BLaER1 (cell line): ENCODE measurements around the gene MALRD1.

Experiments used
- H3K27ac ChIP-seq: shearing (Covaris generic); formaldehyde crosslinking; 2 replicates; pipeline ENCODE4 v1.8.1; 2022
- H3K27me3 ChIP-seq: shearing (Covaris generic); formaldehyde crosslinking; 2 replicates; pipeline ENCODE4 v1.8.1; 2022
- H3K36me3 ChIP-seq: shearing (Covaris generic); formaldehyde crosslinking; 2 replicates; pipeline ENCODE4 v1.8.1; 2022
- H3K4me1 ChIP-seq: shearing (Covaris generic); formaldehyde crosslinking; 2 replicates; pipeline ENCODE4 v1.8.1; 2022
- H3K4me2 ChIP-seq: shearing (Covaris generic); formaldehyde crosslinking; 2 replicates; pipeline ENCODE4 v1.8.1; 2022
- H3K4me3 ChIP-seq: shearing (Covaris generic); formaldehyde crosslinking; 2 replicates; pipeline ENCODE4 v1.8.1; 2022
- H3K9ac ChIP-seq: shearing (Covaris generic); formaldehyde crosslinking; 2 replicates; pipeline ENCODE4 v1.8.1; 2022
- H3K9me3 ChIP-seq: shearing (Covaris generic); formaldehyde crosslinking; 2 replicates; pipeline ENCODE4 v1.8.1; 2022
- H4K20me1 ChIP-seq: shearing (Covaris generic); formaldehyde crosslinking; 2 replicates; pipeline ENCODE4 v1.8.1; 2022
- Cebpa-rat ChIP-seq: shearing (Covaris generic); IDR thresholded peaks from 2 replicates; pipeline ENCODE4 v1.8.1; 2022

Gene MALRD1

DNA sequence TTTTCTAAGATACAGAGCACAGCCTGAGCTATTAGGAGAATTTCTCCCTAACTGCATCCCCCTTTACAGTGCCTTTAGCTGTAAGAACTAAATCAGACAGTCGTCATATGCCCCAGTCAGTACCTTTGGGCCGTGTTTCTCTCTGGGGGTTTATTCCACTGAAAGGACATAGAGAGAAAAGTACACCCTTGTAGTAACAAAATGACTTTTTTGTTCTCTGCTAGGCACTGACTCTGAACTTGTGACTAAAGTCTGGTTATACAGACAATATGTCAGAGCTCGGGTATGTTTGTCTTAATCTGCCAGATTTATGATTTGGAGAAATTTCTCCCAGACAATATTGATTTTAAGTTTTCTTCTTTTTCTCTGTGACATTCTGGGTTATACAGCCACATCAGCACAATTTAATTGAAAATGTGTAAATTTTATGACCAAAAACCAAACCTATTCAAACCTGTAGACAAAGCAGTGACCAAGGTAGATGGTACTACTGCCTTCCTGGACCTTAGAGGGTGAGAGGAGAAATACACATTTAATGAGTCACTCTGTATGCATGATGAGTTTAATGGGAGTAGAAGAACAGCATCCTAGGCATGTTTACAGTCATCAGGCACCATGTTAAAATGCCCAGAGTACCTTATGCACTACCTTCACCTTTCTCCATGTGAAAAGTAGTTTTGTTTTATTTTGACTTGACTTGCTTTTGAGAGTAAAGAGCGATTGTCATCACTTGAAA lies 611.5 kb downstream of the MALRD1 start:
- no peaks in the 10 kb centered on the region for H3K9me3 ChIP-seq
- TF ChIP-seq Cebpa-rat = no peak
- H4K20me1 ChIP-seq = no peaks in the 10 kb centered on the region
- no peaks in the 10 kb centered on the region for H3K36me3 ChIP-seq
- no peak overlapping the region for H3K27ac ChIP-seq
- H3K4me1 ChIP-seq = no peaks in the 10 kb centered on the region
- H3K27me3 ChIP-seq = no peaks in the 10 kb centered on the region
- no peak overlapping the region for H3K9ac ChIP-seq
- no peak overlapping the region for H3K4me3 ChIP-seq
- H3K4me2 ChIP-seq = no peak overlapping the region

DNA sequence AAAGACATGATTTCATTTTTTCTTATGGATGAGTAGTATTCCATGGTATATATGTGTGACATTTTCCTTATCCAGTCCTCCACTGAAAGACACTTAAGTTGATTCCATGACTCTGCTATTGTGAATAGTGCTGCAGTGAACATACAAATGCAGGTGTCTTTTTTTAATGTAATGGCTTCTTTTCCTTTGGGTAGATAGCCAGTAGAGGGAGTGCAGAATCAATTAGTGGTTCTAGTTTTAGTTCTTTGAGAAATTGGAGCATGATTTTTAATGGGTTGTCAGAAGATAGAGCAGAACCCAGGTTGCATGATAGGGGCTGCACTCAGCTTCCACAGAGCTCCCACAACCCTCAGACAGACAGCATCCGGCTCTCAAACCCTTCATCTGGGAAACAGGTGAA lies 614.7 kb downstream of the MALRD1 start:
- no peak overlapping the region for H3K9ac ChIP-seq
- H4K20me1 ChIP-seq = no peaks in the 10 kb centered on the region
- no peak overlapping the region for H3K4me2 ChIP-seq
- no peak overlapping the region for H3K27ac ChIP-seq
- no peak overlapping the region for H3K4me3 ChIP-seq
- H3K9me3 ChIP-seq = no peaks in the 10 kb centered on the region
- H3K27me3 ChIP-seq = no peaks in the 10 kb centered on the region
- H3K4me1 ChIP-seq = no peaks in the 10 kb centered on the region
- TF ChIP-seq Cebpa-rat = no peak
- no peaks in the 10 kb centered on the region for H3K36me3 ChIP-seq

DNA sequence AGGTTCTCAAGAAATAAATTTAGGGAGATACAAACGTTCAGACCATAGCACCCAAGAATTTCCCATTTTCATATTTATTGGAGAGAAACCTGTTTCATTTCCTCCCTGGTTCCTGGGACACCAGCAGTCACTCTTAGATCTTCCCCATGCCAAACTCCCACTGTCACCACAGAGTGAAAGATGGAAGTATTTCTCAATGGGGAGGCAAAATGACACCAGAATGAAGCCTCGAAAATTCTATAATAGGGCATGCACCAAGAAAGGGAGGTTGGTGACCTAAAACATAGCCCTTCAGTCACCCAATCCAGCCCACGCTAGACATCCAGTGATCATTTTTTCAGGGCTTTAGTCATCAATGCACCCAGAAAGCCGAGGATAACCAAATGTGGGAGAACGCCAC lies 619.5 kb downstream of the MALRD1 start:
- Histone ChIP-seq H3K4me1 (no peaks in the 10 kb centered on the region), H3K9me3 (no peaks in the 10 kb centered on the region), H4K20me1 (no peaks in the 10 kb centered on the region), H3K4me3 (no peak overlapping the region), H3K4me2 (no peak overlapping the region), H3K36me3 (no peaks in the 10 kb centered on the region), H3K27me3 (no peaks in the 10 kb centered on the region), H3K9ac (no peak overlapping the region), H3K27ac (no peak overlapping the region)
- TF ChIP-seq Cebpa-rat = no peak

DNA sequence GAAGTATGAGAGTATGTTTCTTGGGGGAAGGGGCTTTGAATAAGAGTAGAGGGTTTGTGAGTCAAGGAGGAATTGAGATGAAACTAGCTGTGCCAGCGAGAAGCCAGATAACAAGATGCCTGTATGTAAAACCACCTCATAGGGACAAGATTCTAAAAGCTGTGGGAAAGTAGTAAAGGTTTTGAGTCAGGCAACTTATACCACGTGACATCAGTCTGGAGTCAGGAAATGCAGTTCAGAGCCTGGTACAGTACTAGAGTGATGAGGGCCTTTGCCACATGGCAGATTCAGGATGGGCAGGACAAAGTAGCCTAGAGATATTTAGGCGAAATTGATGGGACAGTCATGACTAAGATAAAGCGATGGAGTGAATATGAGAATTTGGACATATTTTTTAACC lies 627.5 kb downstream of the MALRD1 start:
- no peak overlapping the region for H3K4me2 ChIP-seq
- H3K4me1 ChIP-seq = no peaks in the 10 kb centered on the region
- no peaks in the 10 kb centered on the region for H3K27me3 ChIP-seq
- no peaks in the 10 kb centered on the region for H3K36me3 ChIP-seq
- H3K9ac ChIP-seq = no peak overlapping the region
- H3K27ac ChIP-seq = no peak overlapping the region
- TF ChIP-seq Cebpa-rat = no peak
- no peak overlapping the region for H3K4me3 ChIP-seq
- H3K9me3 ChIP-seq = no peaks in the 10 kb centered on the region
- H4K20me1 ChIP-seq = no peaks in the 10 kb centered on the region

GRCh38 chr10:19683356-19683755 lies 634.8 kb downstream of the MALRD1 start:
- H3K9ac ChIP-seq = no peak overlapping the region
- no peaks in the 10 kb centered on the region for H4K20me1 ChIP-seq
- H3K27me3 ChIP-seq = no peaks in the 10 kb centered on the region
- H3K4me1 ChIP-seq = no peaks in the 10 kb centered on the region
- H3K4me3 ChIP-seq = no peak overlapping the region
- no peak overlapping the region for H3K27ac ChIP-seq
- H3K9me3 ChIP-seq = no peaks in the 10 kb centered on the region
- H3K36me3 ChIP-seq = no peaks in the 10 kb centered on the region
- H3K4me2 ChIP-seq = no peak overlapping the region
- TF ChIP-seq Cebpa-rat = no peak

DNA sequence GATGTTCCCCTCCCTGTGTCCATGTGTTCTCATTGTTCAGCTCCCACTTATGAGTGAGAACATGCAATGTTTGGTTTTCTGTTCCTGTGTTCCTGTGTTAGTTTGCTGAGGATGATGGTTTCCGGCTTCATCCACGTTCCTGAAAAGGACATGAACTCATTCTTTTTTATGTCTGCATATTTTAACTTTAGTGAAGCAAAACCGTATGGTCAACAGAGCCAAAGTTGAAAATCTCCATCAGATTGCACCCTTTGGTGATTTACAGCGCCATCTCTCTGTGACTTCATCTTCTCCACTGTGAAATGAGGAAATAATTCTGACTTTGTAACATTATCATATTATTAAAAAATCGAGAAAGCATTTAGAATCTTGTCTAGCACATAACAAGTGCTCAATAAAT lies 635.4 kb downstream of the MALRD1 start:
- no peaks in the 10 kb centered on the region for H3K27me3 ChIP-seq
- H3K4me1 ChIP-seq = no peaks in the 10 kb centered on the region
- no peak for TF ChIP-seq Cebpa-rat
- no peaks in the 10 kb centered on the region for H3K36me3 ChIP-seq
- no peaks in the 10 kb centered on the region for H3K9me3 ChIP-seq
- no peak overlapping the region for H3K4me2 ChIP-seq
- H3K9ac ChIP-seq = no peak overlapping the region
- no peaks in the 10 kb centered on the region for H4K20me1 ChIP-seq
- H3K27ac ChIP-seq = no peak overlapping the region
- H3K4me3 ChIP-seq = no peak overlapping the region

DNA sequence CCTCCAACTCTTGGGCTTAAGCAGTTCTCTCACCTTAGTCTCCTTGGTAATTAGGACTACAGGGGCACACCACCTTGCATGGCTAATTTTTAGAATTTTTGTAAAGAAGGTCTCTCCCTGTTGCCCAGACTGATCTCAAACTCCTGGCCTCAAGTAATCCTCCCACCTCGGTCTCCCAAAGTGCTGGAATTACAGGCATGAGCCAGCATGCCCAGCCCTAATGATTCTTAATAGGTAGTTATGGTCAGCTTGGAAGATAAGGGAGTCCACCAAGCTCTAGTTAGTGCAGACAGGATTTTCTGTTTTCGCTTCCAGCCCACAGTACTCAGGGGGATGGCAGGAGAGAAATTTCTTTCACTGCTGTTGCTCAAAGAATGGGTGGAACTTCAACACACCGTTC lies 639.7 kb downstream of the MALRD1 start:
- no peak overlapping the region for H3K4me3 ChIP-seq
- no peaks in the 10 kb centered on the region for H3K27me3 ChIP-seq
- no peaks in the 10 kb centered on the region for H3K36me3 ChIP-seq
- no peaks in the 10 kb centered on the region for H3K4me1 ChIP-seq
- H3K9ac ChIP-seq = no peak overlapping the region
- no peak overlapping the region for H3K27ac ChIP-seq
- H3K4me2 ChIP-seq = no peak overlapping the region
- no peaks in the 10 kb centered on the region for H3K9me3 ChIP-seq
- no peak for TF ChIP-seq Cebpa-rat
- H4K20me1 ChIP-seq = no peaks in the 10 kb centered on the region

- H3K9me3 ChIP-seq = no peaks in the 10 kb centered on the region
- H3K4me3 ChIP-seq = no peak overlapping the region
- no peak overlapping the region for H3K4me2 ChIP-seq
- no peak overlapping the region for H3K9ac ChIP-seq
- H3K27ac ChIP-seq = no peak overlapping the region
- H3K36me3 ChIP-seq = no peaks in the 10 kb centered on the region
- no peaks in the 10 kb centered on the region for H4K20me1 ChIP-seq
- no peaks in the 10 kb centered on the region for H3K4me1 ChIP-seq
- H3K27me3 ChIP-seq = no peaks in the 10 kb centered on the region
- TF ChIP-seq Cebpa-rat = no peak
Observed at GRCh38 chr10:19689231-19689630, 640.6 kb downstream of the MALRD1 start.

GRCh38 chr10:19699299-19699698 lies 650.7 kb downstream of the MALRD1 start:
- H3K4me1 ChIP-seq = no peaks in the 10 kb centered on the region
- no peak for TF ChIP-seq Cebpa-rat
- no peak overlapping the region for H3K9ac ChIP-seq
- H3K27ac ChIP-seq = no peak overlapping the region
- no peaks in the 10 kb centered on the region for H3K27me3 ChIP-seq
- no peaks in the 10 kb centered on the region for H3K9me3 ChIP-seq
- no peaks in the 10 kb centered on the region for H4K20me1 ChIP-seq
- H3K36me3 ChIP-seq = no peaks in the 10 kb centered on the region
- no peak overlapping the region for H3K4me2 ChIP-seq
- H3K4me3 ChIP-seq = no peak overlapping the region

DNA sequence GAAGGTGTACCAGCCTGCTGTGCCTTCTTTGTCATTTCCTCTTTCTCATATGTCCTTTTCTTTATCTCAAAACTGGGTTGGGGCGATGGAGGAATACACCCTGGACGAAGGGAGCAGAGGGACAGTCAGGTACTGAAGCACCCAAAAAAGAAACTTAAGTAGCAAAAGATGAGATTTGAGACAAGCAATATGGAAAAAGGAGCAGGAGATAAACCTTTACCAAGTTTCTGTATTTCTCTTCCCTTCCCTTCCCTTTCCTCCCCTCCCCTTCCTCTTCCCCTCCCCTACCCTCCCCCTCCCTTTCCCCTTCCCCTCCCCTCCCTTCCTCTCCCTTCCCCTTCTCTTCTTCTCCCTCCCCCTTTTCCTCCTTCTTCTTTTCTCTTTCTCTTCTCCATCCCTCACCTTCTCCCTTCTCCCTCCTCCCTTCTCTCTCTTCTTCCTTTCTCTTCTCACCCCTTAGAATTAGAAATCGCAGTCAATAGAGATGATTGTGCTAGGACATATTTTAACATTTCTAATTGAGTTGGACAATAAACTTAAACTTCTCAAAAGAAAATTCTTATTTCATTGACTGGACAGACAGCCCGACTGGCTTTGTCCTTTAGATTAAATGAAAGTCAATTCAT lies 652.9 kb downstream of the MALRD1 start:
- H3K4me3 ChIP-seq = no peak overlapping the region
- H3K4me1 ChIP-seq = no peaks in the 10 kb centered on the region
- no peak for TF ChIP-seq Cebpa-rat
- no peaks in the 10 kb centered on the region for H3K27me3 ChIP-seq
- no peaks in the 10 kb centered on the region for H3K36me3 ChIP-seq
- no peak overlapping the region for H3K9ac ChIP-seq
- no peak overlapping the region for H3K4me2 ChIP-seq
- no peak overlapping the region for H3K27ac ChIP-seq
- no peaks in the 10 kb centered on the region for H3K9me3 ChIP-seq
- H4K20me1 ChIP-seq = no peaks in the 10 kb centered on the region
